T-helper 1 cell (primary cell): ENCODE data around the gene SUSD6.
"Not testable (repeated sequence)": the region's sequence is repeated elsewhere in the genome, so short reads cannot be mapped to it uniquely, and the experiment has no call there.

ENCODE experiments used
- DNase-seq, 5 donors: peaks; one replicate each; pipeline ENCODE4 v3.0.0-alpha.2; 2012 to 2020

Gene SUSD6

GRCh38 chr14:69715725-69716477 lies 104.5 kb downstream of the SUSD6 start:
- DNase-seq, result no peak

GRCh38 chr14:69716478-69717187 lies 105.2 kb downstream of the SUSD6 start:
- peak in 2 of 5 donors; percentile 11 to 92 for DNase-seq

- not testable (repeated sequence) for DNase-seq
Observed at GRCh38 chr14:69718614-69719013, 107.2 kb downstream of the SUSD6 start.

GRCh38 chr14:69719501-69719951 lies 108.1 kb downstream of the SUSD6 start:
- no peak for DNase-seq

GRCh38 chr14:69720912-69721311 lies 109.5 kb downstream of the SUSD6 start:
- no peak for DNase-seq

- peak; percentile 58 to 78 (median 74) for DNase-seq
Observed at GRCh38 chr14:69726761-69727511, 115.5 kb downstream of the SUSD6 start.

- DNase-seq, result no peak
Observed at GRCh38 chr14:69727860-69728259, 116.5 kb downstream of the SUSD6 start.

- DNase-seq, result not testable (repeated sequence)
Observed at GRCh38 chr14:69731919-69732598, 120.7 kb downstream of the SUSD6 start.

GRCh38 chr14:69736405-69736804 lies 125.0 kb downstream of the SUSD6 start:
- DNase-seq, result not testable (repeated sequence)

GRCh38 chr14:69741055-69741454 lies 129.7 kb downstream of the SUSD6 start:
- DNase-seq, result no peak

- DNase-seq, result no peak
Observed at GRCh38 chr14:69749956-69750355, 138.6 kb downstream of the SUSD6 start.

GRCh38 chr14:69750495-69750894 lies 139.1 kb downstream of the SUSD6 start:
- no peak for DNase-seq

GRCh38 chr14:69752773-69753172 lies 141.4 kb downstream of the SUSD6 start:
- no peak for DNase-seq

GRCh38 chr14:69753860-69754259 lies 142.5 kb downstream of the SUSD6 start:
- DNase-seq, result no peak

- DNase-seq, result no peak
Observed at GRCh38 chr14:69754487-69754886, 143.1 kb downstream of the SUSD6 start.

- no peak for DNase-seq
Observed at GRCh38 chr14:69755296-69755695, 143.9 kb downstream of the SUSD6 start.

- DNase-seq, result no peak
Observed at GRCh38 chr14:69755784-69756183, 144.4 kb downstream of the SUSD6 start.

GRCh38 chr14:69756298-69756697 lies 144.9 kb downstream of the SUSD6 start:
- DNase-seq, result no peak

- no peak for DNase-seq
Observed at GRCh38 chr14:69760810-69761209, 149.4 kb downstream of the SUSD6 start.

GRCh38 chr14:69763761-69764510 lies 152.5 kb downstream of the SUSD6 start:
- DNase-seq, result no peak
